Activated CD4-positive, alpha-beta T cell treated with anti-CD3 and anti-CD28 coated beads, Interleukin-2, amount 10 ng/mL, durations not matched to agents 7 days and 5 days (primary cell): ENCODE measurements around the gene LST1. TPM values are rescaled to one million over a fixed set of nuclear protein-coding genes. Genes with fewer than 3 reads are reported as not detected.
A peak's percentile ranks its signal among the peaks of the same experiment; 100 is the strongest.

Experiments
- CTCF ChIA-PET: fragments of 350-600 bp; sonication (Branson Sonifier 250); formaldehyde crosslinking; loops from one replicate; lab custom pipeline; 2021; ENCODE audit warnings: antibody characterized with exemption; lab: Charles Lee
- POLR2A ChIA-PET: fragments of 350-600 bp; sonication (Branson Sonifier 250); formaldehyde crosslinking; loops from one replicate; lab custom pipeline; 2021; ENCODE audit warnings: antibody characterized with exemption; lab: Charles Lee
- DNase-seq: peaks from one replicate; pipeline ENCODE4 v3.0.0-alpha.2; 2020
- H3K27ac Mint-ChIP-seq: one replicate; pipeline ENCODE4 v1.8.0; 2021; ENCODE audit warnings: mild to moderate bottlenecking, moderate library complexity, mixed read lengths
- H3K27me3 Mint-ChIP-seq: one replicate; pipeline ENCODE4 v1.8.0; 2021; ENCODE audit warnings: mixed read lengths
- H3K36me3 Mint-ChIP-seq: one replicate; pipeline ENCODE4 v1.8.0; 2021; ENCODE audit warnings: low read depth, mixed read lengths
- H3K4me1 Mint-ChIP-seq: one replicate; pipeline ENCODE4 v1.8.0; 2021; ENCODE audit warnings: mixed read lengths
- H3K4me3 Mint-ChIP-seq: one replicate; pipeline ENCODE4 v1.8.0; 2021; ENCODE audit warnings: mild to moderate bottlenecking, moderate library complexity, mixed read lengths
- H3K9me3 Mint-ChIP-seq: one replicate; pipeline ENCODE4 v1.8.0; 2021; ENCODE audit warnings: mixed read lengths
- total RNA-seq, 2 experiments: library from RNA; stranded (reverse); gene quantifications; one replicate each; pipeline ENCODE4 v1.2.3, GENCODE V29; 2021

Gene LST1
- total RNA-seq, 2 experiments from 2014 or later: 33.3 to 36.8 TPM

- ChIA-PET POLR2A (no interaction called here), CTCF (interaction anchor here (1.4 kb wide), 1 partner anchor 17 kb away, joined by 3 read pairs; no protein-coding TSS in a partner anchor)
- no peaks in the 10 kb centered on the region for H3K9me3 Mint-ChIP-seq
- no peaks in the 10 kb centered on the region for H3K27me3 Mint-ChIP-seq
- DNase-seq: no peak
- H3K27ac Mint-ChIP-seq: no peak overlapping the region
- peaks cover 13% of the 10 kb centered on the region for H3K4me1 Mint-ChIP-seq
- no peak overlapping the region for H3K4me3 Mint-ChIP-seq
- H3K36me3 Mint-ChIP-seq: peaks cover 76% of the 10 kb centered on the region
Measured at GRCh38 chr6:31627690-31628287, 41.7 kb downstream of the LST1 start.

- CTCF ChIA-PET: interaction anchor here (0.6 kb wide), 1 partner anchor 58 kb away, joined by 3 read pairs; no protein-coding TSS in a partner anchor
Measured at GRCh38 chr6:31629014-31629413, 42.9 kb downstream of the LST1 start.

GRCh38 chr6:31630177-31630934 lies 44.3 kb downstream of the LST1 start:
- no peaks in the 10 kb centered on the region for H3K9me3 Mint-ChIP-seq
- no peak overlapping the region for H3K4me3 Mint-ChIP-seq
- DNase-seq: no peak
- H3K27ac Mint-ChIP-seq: no peak overlapping the region
- H3K4me1 Mint-ChIP-seq: peaks cover 7% of the 10 kb centered on the region
- POLR2A ChIA-PET: interaction anchor here (0.8 kb wide), 1 partner anchor 10 kb away, joined by 3 read pairs; no protein-coding TSS in a partner anchor
- CTCF ChIA-PET: interaction anchor here (0.6 to 1.3 kb wide), 4 partner anchors 8 to 1325 kb away, joined by 3 to 4 read pairs (median 3); no protein-coding TSS in a partner anchor
- H3K36me3 Mint-ChIP-seq: peaks cover 75% of the 10 kb centered on the region
- no peaks in the 10 kb centered on the region for H3K27me3 Mint-ChIP-seq

More at GRCh38 chr6:31629014-31629413, 42.9 kb downstream of the LST1 start:
- Mint-ChIP-seq H3K4me3 (no peak overlapping the region), H3K4me1 (peaks cover 7% of the 10 kb centered on the region), H3K9me3 (no peaks in the 10 kb centered on the region), H3K27ac (no peak overlapping the region), H3K36me3 (peaks cover 76% of the 10 kb centered on the region), H3K27me3 (no peaks in the 10 kb centered on the region)
- POLR2A ChIA-PET: no interaction called here
- DNase-seq: no peak

- H3K4me3 Mint-ChIP-seq: no peak overlapping the region
- DNase-seq: no peak
- no peaks in the 10 kb centered on the region for H3K9me3 Mint-ChIP-seq
- no peaks in the 10 kb centered on the region for H3K27me3 Mint-ChIP-seq
- CTCF ChIA-PET: interaction anchor here (0.6 kb wide), 1 partner anchor 1324 kb away, joined by 3 read pairs; no protein-coding TSS in a partner anchor
- POLR2A ChIA-PET: no interaction called here
- H3K4me1 Mint-ChIP-seq: peaks cover 8% of the 10 kb centered on the region
- peaks cover 73% of the 10 kb centered on the region for H3K36me3 Mint-ChIP-seq
- H3K27ac Mint-ChIP-seq: no peak overlapping the region
Measured at GRCh38 chr6:31631209-31631608, 45.1 kb downstream of the LST1 start.

- ChIA-PET CTCF (no interaction called here), POLR2A (no interaction called here)
- no peak overlapping the region for H3K4me3 Mint-ChIP-seq
- H3K4me1 Mint-ChIP-seq: peaks cover 7% of the 10 kb centered on the region
- DNase-seq: no peak
- H3K9me3 Mint-ChIP-seq: no peaks in the 10 kb centered on the region
- H3K36me3 Mint-ChIP-seq: peaks cover 71% of the 10 kb centered on the region
- H3K27me3 Mint-ChIP-seq: no peaks in the 10 kb centered on the region
- H3K27ac Mint-ChIP-seq: no peak overlapping the region
Measured at GRCh38 chr6:31631681-31632278, 45.7 kb downstream of the LST1 start.

- Mint-ChIP-seq H3K9me3 (no peaks in the 10 kb centered on the region), H3K27ac (no peak overlapping the region), H3K36me3 (peaks cover 73% of the 10 kb centered on the region), H3K4me3 (no peak overlapping the region), H3K27me3 (no peaks in the 10 kb centered on the region), H3K4me1 (peaks cover 4% of the 10 kb centered on the region)
- ChIA-PET CTCF (no interaction called here), POLR2A (no interaction called here)
- no peak for DNase-seq
Measured at GRCh38 chr6:31632279-31632946, 46.3 kb downstream of the LST1 start.

GRCh38 chr6:31633447-31633846 lies 47.4 kb downstream of the LST1 start:
- Mint-ChIP-seq H3K4me1 (peaks cover 1% of the 10 kb centered on the region), H3K4me3 (no peak overlapping the region), H3K27me3 (no peaks in the 10 kb centered on the region), H3K27ac (no peak overlapping the region), H3K9me3 (no peaks in the 10 kb centered on the region), H3K36me3 (peaks cover 64% of the 10 kb centered on the region)
- POLR2A ChIA-PET: no interaction called here
- CTCF ChIA-PET: no interaction called here
- no peak for DNase-seq

GRCh38 chr6:31634131-31634530 lies 48.1 kb downstream of the LST1 start:
- Mint-ChIP-seq H3K27ac (no peak overlapping the region), H3K36me3 (peaks cover 63% of the 10 kb centered on the region), H3K4me1 (peaks cover 1% of the 10 kb centered on the region), H3K4me3 (no peak overlapping the region), H3K9me3 (no peaks in the 10 kb centered on the region), H3K27me3 (no peaks in the 10 kb centered on the region)
- ChIA-PET POLR2A (interaction anchor here (1.2 kb wide), 1 partner anchor 29 kb away, joined by 4 read pairs; no protein-coding TSS in a partner anchor), CTCF (interaction anchor here (1.0 to 1.5 kb wide), 2 partner anchors 17 to 83 kb away, joined by 3 to 4 read pairs; no protein-coding TSS in a partner anchor)
- DNase-seq: no peak

GRCh38 chr6:31634969-31635575 lies 49.0 kb downstream of the LST1 start:
- peaks cover 60% of the 10 kb centered on the region for H3K36me3 Mint-ChIP-seq
- peaks cover 4% of the 10 kb centered on the region for H3K4me1 Mint-ChIP-seq
- no peak overlapping the region for H3K4me3 Mint-ChIP-seq
- DNase-seq: no peak
- no peak overlapping the region for H3K27ac Mint-ChIP-seq
- ChIA-PET POLR2A (interaction anchor here (1.2 kb wide), 1 partner anchor 28 kb away, joined by 4 read pairs; no protein-coding TSS in a partner anchor), CTCF (interaction anchor here (0.5 to 1.5 kb wide), 5 partner anchors 13 to 161 kb away, joined by 3 to 6 read pairs (median 3); no protein-coding TSS in a partner anchor)
- no peaks in the 10 kb centered on the region for H3K27me3 Mint-ChIP-seq
- H3K9me3 Mint-ChIP-seq: no peaks in the 10 kb centered on the region

- H3K4me3 Mint-ChIP-seq: no peak overlapping the region
- H3K36me3 Mint-ChIP-seq: peaks cover 61% of the 10 kb centered on the region
- CTCF ChIA-PET: interaction anchor here (0.6 to 1.5 kb wide), 4 partner anchors 11 to 17 kb away, joined by 3 to 6 read pairs (median 5); no protein-coding TSS in a partner anchor
- H3K27ac Mint-ChIP-seq: peak overlapping the region; percentile 62
- peaks cover 4% of the 10 kb centered on the region for H3K4me1 Mint-ChIP-seq
- no peaks in the 10 kb centered on the region for H3K9me3 Mint-ChIP-seq
- POLR2A ChIA-PET: no interaction called here
- H3K27me3 Mint-ChIP-seq: no peaks in the 10 kb centered on the region
- no peak for DNase-seq
Measured at GRCh38 chr6:31636698-31637596, 50.9 kb downstream of the LST1 start.
